Heart left ventricle (tissue), 16 donors: ENCODE data around the gene STRBP. TPM values are rescaled to one million over a fixed set of nuclear protein-coding genes. Genes with fewer than 3 reads are reported as not detected.

Experiments used
- ATAC-seq, 4 donors: fragments of 200-7000 bp; cut with Tn5 transposase; one replicate each; pipeline ENCODE4 v1.9.1; 2020 to 2022; ENCODE audit warnings: moderate library complexity in 4 of 4, mild to moderate bottlenecking in 3 of 4, moderate number of reproducible peaks in 1 of 4
- DNase-seq, 5 donors: peaks; one replicate each; pipeline ENCODE4 v3.0.0-alpha.2; 2020
- H3K27ac ChIP-seq, 12 donors: fragments of 200-600 bp; sonication (generic) in 4 of 12; one replicate each; pipeline versions ENCODE4 v1.5.0 to v1.8.0; 2016 to 2022; ENCODE audit warnings: mild to moderate bottlenecking in 2 of 12
- H3K27me3 ChIP-seq, 9 donors: fragments of 200-600 bp; sonication (generic) in 2 of 9; one replicate each; pipeline versions ENCODE4 v1.5.1 to v1.8.0; 2016 to 2022; ENCODE audit warnings: mild to moderate bottlenecking in 3 of 9
- H3K36me3 ChIP-seq, 9 donors: fragments of 200-600 bp; sonication (generic) in 2 of 9; one replicate each; pipeline versions ENCODE4 v1.5.0 to v1.8.0; 2018 to 2022; ENCODE audit warnings: mild to moderate bottlenecking in 2 of 9
- H3K4me1 ChIP-seq, 12 donors: fragments of 200-600 bp; sonication (generic) in 4 of 12; one replicate each; pipeline versions ENCODE4 v1.5.0 to v1.8.0; 2016 to 2022; ENCODE audit warnings: mild to moderate bottlenecking in 3 of 12
- H3K4me3 ChIP-seq, 12 donors: fragments of 200-600 bp; sonication (generic) in 4 of 12; one replicate each; pipeline versions ENCODE4 v1.5.0 to v1.8.0; 2017 to 2022; ENCODE audit warnings: mild to moderate bottlenecking in 9 of 12, moderate library complexity in 4 of 12
- H3K9me3 ChIP-seq, 12 donors: fragments of 200-600 bp; sonication (generic) in 4 of 12; one replicate each; pipeline versions ENCODE4 v1.5.0 to v1.8.0; 2016 to 2022; ENCODE audit warnings: mild to moderate bottlenecking in 1 of 12
- CTCF ChIP-seq, 12 donors: fragments of 200-600 bp; sonication (generic) in 4 of 12; IDR thresholded peaks; one replicate each; pipeline versions ENCODE4 v1.5.0 to v1.8.0; 2018 to 2022; ENCODE audit warnings: antibody characterized with exemption in 12 of 12, mild to moderate bottlenecking in 5 of 12
- POLR2A ChIP-seq, 2 donors: fragments of 450-650 bp; IDR thresholded peaks; one replicate each; pipeline ENCODE4 v1.6.1; 2017; ENCODE audit warnings: antibody characterized with exemption in 2 of 2, mild to moderate bottlenecking in 2 of 2, moderate library complexity in 2 of 2
- WGBS, 4 donors: extraction: QIAGEN DNeasy Blood & Tissue Kit in 2 of 4; methylation state at CpG; one replicate each; pipeline versions ENCODE4 v1.1.5 to v1.1.7; 2013 to 2018; 5-methylcytosine and 5-hydroxymethylcytosine counted together
- intact Hi-C, 10 donors: fragments of 100-400 bp; cut with DNase I; formaldehyde crosslinking; loops; one replicate each; pipeline versions ENCODE4 v1.11.1 to v1.14.2; 2022
- polyA plus RNA-seq, 2 donors: library from polyadenylated mRNA; stranded (reverse); fragments of 200-250 nt; gene quantifications; one replicate each; pipeline ENCODE4 v1.2.3, GENCODE V29; 2013
- total RNA-seq, 9 donors: library from RNA; depleted of rRNA in 2 of 9; stranded (reverse); fragments of >200 nt in 2 of 9; fragmentation: NEBNext Ultra II Directional in 3 of 9; extraction: Animal tissue kit (Norgen Biotek cat#: 25700) in 3 of 9; gene quantifications; one replicate each; pipeline versions ENCODE4 v1.1.0 to v1.2.4, GENCODE V29; 2016 to 2023
- donor health status: ischemic (EF 13 %, LVEDD 7.1; RV severe dilation, severe dysfunction).
- donor health status: healthy with polysubstance abuse.
- donor health status: DM: no; HTN: yes; CAD: no.
- donor health status: DM: no; HTN: no; CAD: no.
- donor health status: ischemic (EF 25% LVEDD 6.9; RV normal size, moderate dysfunction).
- donor health status: ischemic (EF 25% LVEDD 5.7; RV mildly dilated, moderate dysfunction).
- donor health status: healthy.
- donor health status: DM: yes; HTN: yes; CAD: no.
- donor health status: ischemic (EF 35%, LVEDD 5.7; RV mildly dilated, moderate dysfunction).
- donor health status: nonischemic (EF 11% LVEDD 7.7; RV severe dilation, severe dysfunction).
- donor health status: DM: yes; HTN: yes; CAD: no.
- donor health status: PGD.
- donor health status: ischemic (EF 29% LVEDD 5.4; RV normal size, mild dysfunction).
- donor health status: nonischemic (EF 23%, LVEDD 6.1; RV moderate dilation, normal function).

The STRBP gene
- total and polyA plus RNA-seq, 11 donors: 5.9 to 24.4 (median 18.7) TPM

DNA sequence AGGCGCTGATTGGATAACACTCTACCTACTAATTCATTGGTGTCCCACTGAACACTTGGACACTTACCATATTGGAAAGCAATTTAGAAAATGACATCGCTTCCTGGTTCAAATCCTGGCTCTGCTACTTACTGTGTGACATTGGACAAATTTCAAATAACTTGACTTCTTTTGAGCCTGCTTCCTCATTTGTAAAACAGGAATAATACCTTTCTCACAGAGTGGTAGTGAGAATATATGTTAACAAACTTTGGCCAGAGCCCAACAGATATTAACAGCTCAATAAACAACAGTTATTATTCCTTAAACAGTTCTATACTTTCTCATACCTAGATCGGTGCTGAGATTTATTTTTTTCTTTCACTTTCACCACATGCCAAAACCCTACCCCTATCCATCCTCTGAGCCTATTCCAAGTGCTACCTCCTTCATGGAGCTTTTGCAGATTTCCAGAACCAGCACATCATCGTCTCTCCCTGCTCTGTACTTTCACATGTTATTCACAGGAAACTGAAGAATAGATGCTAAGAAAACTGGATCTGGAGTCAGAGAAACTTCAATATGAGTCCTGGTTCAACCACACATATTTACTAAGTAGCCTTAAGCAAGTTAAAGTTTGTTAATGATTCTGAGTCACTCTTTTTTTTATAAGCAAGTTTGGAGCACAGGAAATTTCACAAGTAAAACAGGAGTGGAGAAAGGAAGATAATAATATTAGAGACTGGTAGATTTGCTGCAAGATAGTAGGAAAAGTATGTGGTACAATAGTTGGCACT is 92.3 kb downstream of the STRBP start:
- 62 to 66% (median 64%) methylated on average over 4 of the region's 4 CpGs for WGBS, 4 donors
- DNase-seq (no peak), ATAC-seq (no peak)
- TF ChIP-seq CTCF (IDR thresholded peaks at IDR 0.05) (no peak), POLR2A (IDR thresholded peaks at IDR 0.05) (no peak)
- peaks cover 0 to 3% (median 0%) of the 10 kb centered on the region in 9 donors for H3K36me3 ChIP-seq
- intact Hi-C loops: no loop called here
- H3K9me3 ChIP-seq: no peaks in the 10 kb centered on the region
- H3K4me3 ChIP-seq: peak overlapping the region in 1 of 12 donors; percentile 15
- H3K27me3 ChIP-seq: no peaks in the 10 kb centered on the region
- H3K4me1 ChIP-seq: peaks cover 0 to 18% (median 1%) of the 10 kb centered on the region in 12 donors
- H3K27ac ChIP-seq: peak overlapping the region in 1 of 12 donors; percentile 3

- H3K36me3 ChIP-seq: peaks cover 0 to 3% (median 0%) of the 10 kb centered on the region in 9 donors
- H3K4me1 ChIP-seq: peaks cover 0 to 18% (median 1%) of the 10 kb centered on the region in 12 donors
- WGBS, 4 donors: 88 to 94% (median 90%) methylated on average over 1 of the region's 1 CpG
- no peaks in the 10 kb centered on the region for H3K9me3 ChIP-seq
- DNase-seq: no peak
- no peaks in the 10 kb centered on the region for H3K27me3 ChIP-seq
- ATAC-seq: no peak
- TF ChIP-seq CTCF (IDR thresholded peaks at IDR 0.05) (no peak), POLR2A (IDR thresholded peaks at IDR 0.05) (no peak)
- H3K27ac ChIP-seq: no peak overlapping the region
- intact Hi-C loops: no loop called here
- H3K4me3 ChIP-seq: no peak overlapping the region
Observed at GRCh38 chr9:123174887-123175518, 93.4 kb downstream of the STRBP start.

- Histone ChIP-seq H3K4me3 (no peak overlapping the region), H3K4me1 (peaks cover 0 to 18% (median 1%) of the 10 kb centered on the region in 12 donors), H3K27ac (no peak overlapping the region), H3K27me3 (no peaks in the 10 kb centered on the region), H3K9me3 (no peaks in the 10 kb centered on the region), H3K36me3 (peaks cover 0 to 3% (median 0%) of the 10 kb centered on the region in 9 donors)
- no peak for TF ChIP-seq CTCF (IDR thresholded peaks at IDR 0.05)
- TF ChIP-seq POLR2A (IDR thresholded peaks at IDR 0.05): no peak
- no peak for DNase-seq
- no peak for ATAC-seq
- intact Hi-C loops: no loop called here
- 92 to 100% (median 95%) methylated on average over 1 of the region's 1 CpG for WGBS, 4 donors
Observed at GRCh38 chr9:123174079-123174478, 94.3 kb downstream of the STRBP start.

DNA sequence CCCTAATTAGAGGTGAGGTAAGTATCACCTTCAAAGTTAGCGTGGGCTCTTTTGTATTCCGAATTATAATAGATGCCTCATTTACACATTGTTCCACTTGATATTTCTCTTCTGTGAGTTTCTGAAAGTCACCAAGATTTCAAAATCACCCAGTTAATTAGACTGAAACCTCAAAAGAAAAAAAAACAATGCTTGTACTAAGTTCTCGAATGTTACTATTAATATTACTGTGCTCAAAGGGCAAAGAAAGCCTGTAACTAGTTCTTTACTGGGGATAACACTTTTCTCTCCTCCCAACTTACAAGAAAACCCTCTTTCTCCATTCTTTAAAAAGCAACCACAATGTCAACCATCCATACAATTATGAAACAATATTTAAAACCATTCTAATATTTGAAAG is 98.5 kb downstream of the STRBP start:
- intact Hi-C loops: no loop called here
- DNase-seq: no peak
- TF ChIP-seq POLR2A (IDR thresholded peaks at IDR 0.05): no peak
- TF ChIP-seq CTCF (IDR thresholded peaks at IDR 0.05): no peak
- no peaks in the 10 kb centered on the region for H3K9me3 ChIP-seq
- no peaks in the 10 kb centered on the region for H3K27me3 ChIP-seq
- peaks cover 0 to 3% (median 0%) of the 10 kb centered on the region in 9 donors for H3K36me3 ChIP-seq
- peaks cover 0 to 7% (median 0%) of the 10 kb centered on the region in 12 donors for H3K4me1 ChIP-seq
- H3K4me3 ChIP-seq: no peak overlapping the region
- no peak overlapping the region for H3K27ac ChIP-seq
- no peak for ATAC-seq
- 71 to 83% (median 75%) methylated on average over 3 of the region's 3 CpGs for WGBS, 4 donors
